SU-DHL-6 (cell line): ENCODE results near the gene UTP18.

Experiments
- CTCF ChIP-seq: fragments of 200-600 bp; sonication (generic); IDR thresholded peaks from one replicate; pipeline ENCODE4 v1.5.1; 2017; ENCODE audit warnings: antibody characterized with exemption, mild to moderate bottlenecking, low read length, moderate library complexity; ENCODE audit not compliant: insufficient read depth, poor library complexity, severe bottlenecking
- EZH2phosphoT487 ChIP-seq: fragments of 200-600 bp; sonication (generic), shearing (Covaris generic); conservative IDR thresholded peaks from 2 replicates; pipeline ENCODE4 v1.6.1; 2018; ENCODE audit warnings: mild to moderate bottlenecking, antibody characterized with exemption, low read length, moderate library complexity, mixed read lengths

DNA sequence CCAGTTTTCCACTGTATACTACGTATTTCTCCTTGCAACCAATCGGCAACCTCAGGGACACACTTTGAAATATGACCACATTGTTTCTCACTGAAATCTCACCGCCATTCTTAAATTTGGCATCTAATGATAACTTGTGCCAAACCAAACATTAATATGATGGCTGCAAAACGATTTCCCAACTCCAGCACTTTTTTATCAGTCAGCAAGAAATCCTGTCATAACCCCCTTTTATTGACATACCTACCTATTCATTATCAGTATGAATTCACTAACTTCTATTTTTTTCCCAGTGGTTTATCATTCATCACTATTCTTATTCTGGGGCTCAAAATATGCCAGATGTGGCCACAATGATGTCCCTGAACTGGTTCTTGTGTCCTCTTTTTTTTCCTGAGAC, 16.3 kb upstream of the UTP18 start:
- TF ChIP-seq CTCF (no peak), EZH2phosphoT487 (no peak)
